AG04449 (cell line): ENCODE results near the gene HMOX2.

Source experiments
- CTCF ChIA-PET: fragments of 350-600 bp; formaldehyde crosslinking; extraction: SDS; loops from one replicate; lab custom pipeline; 2021; ENCODE audit warnings: antibody characterized with exemption; lab: Yijun Ruan, JAX
- POLR2A ChIA-PET: fragments of 400-600, 350-600 bp; formaldehyde crosslinking; extraction: SDS; loops from one replicate; lab custom pipeline; 2020; ENCODE audit warnings: antibody characterized with exemption, inconsistent platforms; lab: Yijun Ruan, JAX
- DNase-seq: peaks from one replicate; pipeline ENCODE4 v3.0.0-alpha.2; 2010; ENCODE audit warnings: low read depth, low spot score
- H3K4me3 ChIP-seq: 2 replicates; pipeline ENCODE4 v1.5.1; 2011; ENCODE audit warnings: low read depth, mild to moderate bottlenecking, control low read depth, low read length
- TF ChIP-seq, protein P1 (sequence below): IDR thresholded peaks from one replicate; pipeline ENCODE4 v1.5.1; 2011; ENCODE audit warnings: mild to moderate bottlenecking, moderate library complexity, low read length, control low read depth, inconsistent platforms; ENCODE audit not compliant: insufficient read depth; ENCODE audit errors: missing control alignments

Gene HMOX2

DNA sequence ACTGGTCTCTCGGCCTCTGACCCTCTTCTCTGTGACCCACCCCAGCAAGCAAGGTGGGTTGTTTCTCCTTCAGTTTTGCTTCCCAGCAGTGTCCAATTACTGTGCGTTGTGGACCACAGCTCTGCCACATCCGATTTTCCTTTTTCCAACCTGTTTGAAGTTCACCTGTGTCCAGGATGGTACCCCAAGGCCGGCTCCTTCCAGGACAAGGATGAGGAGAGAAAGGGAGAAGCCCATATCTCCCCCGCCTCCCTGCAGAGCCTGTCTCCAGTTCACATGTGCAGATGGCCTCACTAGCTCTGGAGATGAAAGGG lies 15.3 kb upstream of the HMOX2 start:
- ChIA-PET POLR2A (interaction anchor here (1.1 kb wide), 1 partner anchor 14 kb away, joined by 3 read pairs; the partner anchor contains the start of gene NMRAL1), CTCF (no interaction called here)
- no peak for DNase-seq
- TF ChIP-seq, protein P1, sequence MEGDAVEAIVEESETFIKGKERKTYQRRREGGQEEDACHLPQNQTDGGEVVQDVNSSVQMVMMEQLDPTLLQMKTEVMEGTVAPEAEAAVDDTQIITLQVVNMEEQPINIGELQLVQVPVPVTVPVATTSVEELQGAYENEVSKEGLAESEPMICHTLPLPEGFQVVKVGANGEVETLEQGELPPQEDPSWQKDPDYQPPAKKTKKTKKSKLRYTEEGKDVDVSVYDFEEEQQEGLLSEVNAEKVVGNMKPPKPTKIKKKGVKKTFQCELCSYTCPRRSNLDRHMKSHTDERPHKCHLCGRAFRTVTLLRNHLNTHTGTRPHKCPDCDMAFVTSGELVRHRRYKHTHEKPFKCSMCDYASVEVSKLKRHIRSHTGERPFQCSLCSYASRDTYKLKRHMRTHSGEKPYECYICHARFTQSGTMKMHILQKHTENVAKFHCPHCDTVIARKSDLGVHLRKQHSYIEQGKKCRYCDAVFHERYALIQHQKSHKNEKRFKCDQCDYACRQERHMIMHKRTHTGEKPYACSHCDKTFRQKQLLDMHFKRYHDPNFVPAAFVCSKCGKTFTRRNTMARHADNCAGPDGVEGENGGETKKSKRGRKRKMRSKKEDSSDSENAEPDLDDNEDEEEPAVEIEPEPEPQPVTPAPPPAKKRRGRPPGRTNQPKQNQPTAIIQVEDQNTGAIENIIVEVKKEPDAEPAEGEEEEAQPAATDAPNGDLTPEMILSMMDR, result no peak
- H3K4me3 ChIP-seq, result no peak overlapping the region

DNA sequence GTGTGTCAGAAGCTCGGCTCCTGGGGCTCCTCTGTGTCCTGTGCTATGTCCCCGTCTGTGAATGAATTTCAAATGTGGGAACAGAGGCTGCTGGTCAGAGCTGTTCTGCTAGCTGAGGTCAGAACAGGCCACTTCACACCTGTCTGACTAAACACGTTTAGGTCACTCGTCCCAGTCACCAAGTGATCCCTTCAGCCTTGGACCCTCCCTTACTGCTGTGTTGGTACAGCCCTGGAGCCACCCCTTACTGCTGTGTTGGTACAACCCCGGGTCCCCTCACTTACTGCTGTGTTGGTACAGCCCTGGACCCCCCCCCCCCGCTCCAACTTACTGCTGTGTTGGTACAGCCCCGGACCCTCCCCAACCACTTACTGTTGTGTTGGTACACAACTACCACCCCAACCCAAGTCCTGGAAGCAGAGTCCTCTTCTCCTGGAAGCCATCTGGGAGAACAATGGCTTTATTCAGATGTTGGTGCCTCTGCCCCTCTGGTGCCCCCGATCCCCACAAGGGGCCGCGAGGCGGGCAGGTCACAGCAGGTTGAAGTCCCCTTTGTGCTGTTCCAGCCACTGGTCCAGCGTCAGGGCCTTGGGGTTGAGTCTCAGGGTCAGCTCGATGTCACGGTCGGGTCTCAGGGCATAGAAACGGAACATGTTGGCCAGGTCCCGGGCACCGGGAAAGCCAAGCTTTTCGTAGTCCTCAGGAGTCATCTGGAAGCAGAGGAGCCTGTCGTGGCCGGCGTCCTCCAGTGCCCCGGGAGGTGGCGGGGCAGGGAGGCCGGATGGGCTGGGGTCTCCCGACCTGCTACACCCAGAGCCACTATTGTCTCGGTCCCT lies 14.7 kb upstream of the HMOX2 start:
- CTCF ChIA-PET, result no interaction called here
- TF ChIP-seq, protein P1, result no peak
- POLR2A ChIA-PET, result no interaction called here
- DNase-seq, result no peak
- no peak overlapping the region for H3K4me3 ChIP-seq

GRCh38 chr16:4463522-4464163 lies 12.6 kb upstream of the HMOX2 start:
- POLR2A ChIA-PET, result interaction anchor here (0.6 to 1.1 kb wide), 5 partner anchors 10 to 251 kb away, joined by 3 to 6 read pairs (median 4); partner anchors contain the start of genes HMOX2 and NMRAL1
- TF ChIP-seq, protein P1, result no peak
- H3K4me3 ChIP-seq, result no peak overlapping the region; the same call in 1 of the 2 replicates
- DNase-seq, result no peak
- CTCF ChIA-PET, result interaction anchor here (1.2 to 1.5 kb wide), 4 partner anchors 13 to 85 kb away, joined by 4 read pairs; no protein-coding TSS in a partner anchor

DNA sequence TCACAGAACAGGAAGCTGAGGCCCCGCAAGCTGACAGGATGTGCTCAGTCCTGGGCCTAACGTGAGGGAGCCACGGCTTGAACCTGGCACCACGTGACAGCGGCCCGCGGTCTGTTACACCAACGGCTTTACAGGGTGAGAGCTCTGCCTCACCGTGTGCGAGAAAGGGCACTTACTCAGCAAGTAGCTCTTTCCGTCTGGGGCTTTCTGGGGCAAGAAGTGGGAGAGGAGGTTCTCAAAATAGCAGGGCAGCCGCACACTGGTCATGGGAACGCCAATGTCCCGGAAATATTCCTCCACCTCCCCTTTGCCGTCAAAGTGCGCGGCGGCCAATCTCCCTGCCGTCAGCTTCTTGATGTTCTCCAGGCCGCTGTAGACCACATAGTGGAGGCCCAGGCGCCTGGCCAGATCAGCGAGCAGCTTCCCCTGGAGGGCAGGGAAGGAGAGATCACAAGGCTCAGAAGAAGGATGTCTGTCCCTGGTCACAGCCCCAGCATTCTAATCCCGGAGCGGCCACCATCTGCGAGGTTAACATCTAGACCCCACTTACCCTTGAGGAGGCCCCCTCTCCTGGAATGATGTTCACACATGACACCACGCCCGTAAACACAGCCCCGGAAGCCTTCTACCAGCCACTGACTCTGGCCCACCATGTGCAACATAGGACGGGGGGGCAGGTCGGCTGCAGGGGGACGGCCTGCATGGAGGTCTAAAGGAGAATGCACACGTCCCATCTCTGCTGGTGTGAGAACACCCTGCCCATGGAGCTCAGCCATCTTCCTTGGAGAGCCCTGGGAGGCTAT lies 10.0 kb upstream of the HMOX2 start:
- TF ChIP-seq, protein P1, result no peak
- no peak for DNase-seq
- no peak overlapping the region for H3K4me3 ChIP-seq
- POLR2A ChIA-PET, result no interaction called here
- CTCF ChIA-PET, result no interaction called here

DNA sequence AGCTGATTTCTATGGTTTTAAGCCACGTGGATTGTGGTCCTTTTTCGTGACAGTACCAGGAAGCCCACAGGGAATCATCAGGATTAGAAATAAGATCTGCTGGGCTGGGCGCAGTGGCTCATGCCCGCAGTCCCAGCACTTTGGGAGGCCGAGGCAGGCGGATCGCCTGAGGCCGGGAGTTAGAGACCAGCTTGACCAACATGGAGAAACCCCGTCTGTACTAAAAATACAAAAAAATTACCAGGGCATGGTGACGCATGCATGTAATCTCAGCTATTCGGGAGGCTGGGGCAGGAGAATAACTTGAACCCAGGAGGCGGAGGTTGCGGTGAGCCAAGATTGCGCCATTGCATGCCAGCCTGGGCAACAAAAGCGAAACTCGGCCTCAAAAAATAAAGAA lies 8.3 kb upstream of the HMOX2 start:
- CTCF ChIA-PET, result interaction anchor here (1.4 kb wide), 1 partner anchor 38 kb away, joined by 3 read pairs; no protein-coding TSS in a partner anchor
- POLR2A ChIA-PET, result interaction anchor here (1.1 kb wide), 1 partner anchor 8 kb away, joined by 3 read pairs; the partner anchor contains the start of gene HMOX2
- TF ChIP-seq, protein P1, result no peak
- H3K4me3 ChIP-seq, result no peak overlapping the region
- DNase-seq, result no peak
